GM23338 (cell line): ENCODE data around the gene SEMG2.

Source experiments
- CREB1 ChIP-seq: fragments of 250-450 bp; sonication (Bioruptor Pico); IDR thresholded peaks from 2 replicates; pipeline ENCODE4 v1.5.0; 2020; ENCODE audit warnings: low read depth, mild to moderate bottlenecking, moderate library complexity
- EZH2 ChIP-seq: fragments of 200-600 bp; sonication (generic); IDR thresholded peaks from one replicate; pipeline ENCODE4 v1.8.0; 2017; ENCODE audit warnings: antibody characterized with exemption, mild to moderate bottlenecking, low read depth; ENCODE audit not compliant: unreplicated experiment
- EZH2phosphoT487 ChIP-seq: fragments of 200-600 bp; sonication (generic); IDR thresholded peaks from one replicate; pipeline ENCODE4 v1.8.1; 2018; ENCODE audit warnings: antibody characterized with exemption; ENCODE audit not compliant: unreplicated experiment
- JUNB ChIP-seq: IDR thresholded peaks from one replicate; pipeline ENCODE4 v1.6.1; 2016; ENCODE audit warnings: antibody characterized with exemption; ENCODE audit not compliant: unreplicated experiment
- NANOG ChIP-seq: IDR thresholded peaks from 2 replicates; pipeline ENCODE4 v1.6.1; 2016; ENCODE audit warnings: antibody characterized with exemption, borderline replicate concordance
- POLR2AphosphoS5 ChIP-seq: IDR thresholded peaks from 2 replicates; pipeline ENCODE4 v1.6.1; 2016; ENCODE audit warnings: antibody characterized with exemption, low read depth
- STAT1 ChIP-seq: IDR thresholded peaks from one replicate; pipeline ENCODE4 v1.6.1; 2016; ENCODE audit warnings: antibody characterized with exemption; ENCODE audit not compliant: unreplicated experiment
- ZNF114 ChIP-seq: fragments of 250-450 bp; sonication (Bioruptor Pico); IDR thresholded peaks from 2 replicates; pipeline ENCODE4 v1.5.0; 2020; ENCODE audit warnings: mild to moderate bottlenecking, moderate library complexity
- ZNF331 ChIP-seq: fragments of 250-450 bp; sonication (Bioruptor Pico); IDR thresholded peaks from 2 replicates; pipeline ENCODE4 v1.5.0; 2020; ENCODE audit warnings: low read depth, mild to moderate bottlenecking, moderate library complexity
- TF ChIP-seq, protein P1 (sequence below), 2 experiments: fragments of 200-600 bp in 1 of 2; sonication (generic) in 1 of 2; conservative IDR thresholded peaks; 2 replicates each; pipeline versions ENCODE4 v1.5.1 to v1.6.1; 2016 to 2017; ENCODE audit warnings: antibody characterized with exemption in 2 of 2, low read depth in 2 of 2, mild to moderate bottlenecking in 2 of 2, moderate library complexity in 1 of 2
- TF ChIP-seq, protein P2 (sequence below): IDR thresholded peaks from one replicate; pipeline ENCODE4 v1.6.1; 2018; ENCODE audit warnings: antibody characterized with exemption; ENCODE audit not compliant: unreplicated experiment
- TF ChIP-seq, protein P3 (sequence below): IDR thresholded peaks from 2 replicates; pipeline ENCODE4 v1.6.1; 2016; ENCODE audit warnings: antibody characterized with exemption

DNA sequence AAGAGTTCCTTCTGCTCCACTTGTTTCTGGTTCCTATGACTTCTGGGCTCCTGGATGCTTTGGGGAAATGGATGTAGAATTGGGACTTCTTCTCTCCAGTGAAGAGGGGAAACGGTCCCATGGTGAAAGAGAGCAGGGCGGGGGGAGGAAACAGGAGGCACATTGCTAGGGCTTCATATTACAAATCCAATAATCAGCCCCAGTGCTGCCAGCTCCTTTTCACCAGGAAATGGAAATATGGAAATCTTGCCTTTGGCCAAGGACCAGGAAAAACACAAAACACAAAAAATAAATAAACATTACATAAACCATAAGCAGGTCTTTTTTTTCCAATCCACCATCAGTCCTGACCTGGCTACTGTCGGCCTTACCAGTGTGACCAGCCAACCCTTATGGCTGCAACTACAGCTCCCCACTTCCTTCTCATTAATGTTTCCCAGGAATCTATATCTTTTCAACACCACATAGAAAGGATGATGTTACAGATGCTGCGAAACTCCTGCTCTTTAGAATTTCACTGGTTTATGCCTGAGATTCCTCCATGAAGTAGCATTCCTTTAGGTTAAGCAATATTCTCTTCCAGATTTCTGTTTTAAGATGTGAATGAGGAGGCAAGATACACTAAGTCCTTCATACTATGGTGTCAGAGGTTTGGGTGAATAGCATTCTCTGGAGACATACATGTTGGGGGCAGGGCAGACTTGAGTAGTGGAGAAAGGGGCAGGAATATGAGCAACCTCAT, 44.5 kb upstream of the SEMG2 start:
- TF ChIP-seq, protein P1, sequence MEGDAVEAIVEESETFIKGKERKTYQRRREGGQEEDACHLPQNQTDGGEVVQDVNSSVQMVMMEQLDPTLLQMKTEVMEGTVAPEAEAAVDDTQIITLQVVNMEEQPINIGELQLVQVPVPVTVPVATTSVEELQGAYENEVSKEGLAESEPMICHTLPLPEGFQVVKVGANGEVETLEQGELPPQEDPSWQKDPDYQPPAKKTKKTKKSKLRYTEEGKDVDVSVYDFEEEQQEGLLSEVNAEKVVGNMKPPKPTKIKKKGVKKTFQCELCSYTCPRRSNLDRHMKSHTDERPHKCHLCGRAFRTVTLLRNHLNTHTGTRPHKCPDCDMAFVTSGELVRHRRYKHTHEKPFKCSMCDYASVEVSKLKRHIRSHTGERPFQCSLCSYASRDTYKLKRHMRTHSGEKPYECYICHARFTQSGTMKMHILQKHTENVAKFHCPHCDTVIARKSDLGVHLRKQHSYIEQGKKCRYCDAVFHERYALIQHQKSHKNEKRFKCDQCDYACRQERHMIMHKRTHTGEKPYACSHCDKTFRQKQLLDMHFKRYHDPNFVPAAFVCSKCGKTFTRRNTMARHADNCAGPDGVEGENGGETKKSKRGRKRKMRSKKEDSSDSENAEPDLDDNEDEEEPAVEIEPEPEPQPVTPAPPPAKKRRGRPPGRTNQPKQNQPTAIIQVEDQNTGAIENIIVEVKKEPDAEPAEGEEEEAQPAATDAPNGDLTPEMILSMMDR (conservative IDR thresholded peaks at IDR 0.05; ENCODE audit: low read depth in 2 of 2) = no peak
- TF ChIP-seq, protein P2, sequence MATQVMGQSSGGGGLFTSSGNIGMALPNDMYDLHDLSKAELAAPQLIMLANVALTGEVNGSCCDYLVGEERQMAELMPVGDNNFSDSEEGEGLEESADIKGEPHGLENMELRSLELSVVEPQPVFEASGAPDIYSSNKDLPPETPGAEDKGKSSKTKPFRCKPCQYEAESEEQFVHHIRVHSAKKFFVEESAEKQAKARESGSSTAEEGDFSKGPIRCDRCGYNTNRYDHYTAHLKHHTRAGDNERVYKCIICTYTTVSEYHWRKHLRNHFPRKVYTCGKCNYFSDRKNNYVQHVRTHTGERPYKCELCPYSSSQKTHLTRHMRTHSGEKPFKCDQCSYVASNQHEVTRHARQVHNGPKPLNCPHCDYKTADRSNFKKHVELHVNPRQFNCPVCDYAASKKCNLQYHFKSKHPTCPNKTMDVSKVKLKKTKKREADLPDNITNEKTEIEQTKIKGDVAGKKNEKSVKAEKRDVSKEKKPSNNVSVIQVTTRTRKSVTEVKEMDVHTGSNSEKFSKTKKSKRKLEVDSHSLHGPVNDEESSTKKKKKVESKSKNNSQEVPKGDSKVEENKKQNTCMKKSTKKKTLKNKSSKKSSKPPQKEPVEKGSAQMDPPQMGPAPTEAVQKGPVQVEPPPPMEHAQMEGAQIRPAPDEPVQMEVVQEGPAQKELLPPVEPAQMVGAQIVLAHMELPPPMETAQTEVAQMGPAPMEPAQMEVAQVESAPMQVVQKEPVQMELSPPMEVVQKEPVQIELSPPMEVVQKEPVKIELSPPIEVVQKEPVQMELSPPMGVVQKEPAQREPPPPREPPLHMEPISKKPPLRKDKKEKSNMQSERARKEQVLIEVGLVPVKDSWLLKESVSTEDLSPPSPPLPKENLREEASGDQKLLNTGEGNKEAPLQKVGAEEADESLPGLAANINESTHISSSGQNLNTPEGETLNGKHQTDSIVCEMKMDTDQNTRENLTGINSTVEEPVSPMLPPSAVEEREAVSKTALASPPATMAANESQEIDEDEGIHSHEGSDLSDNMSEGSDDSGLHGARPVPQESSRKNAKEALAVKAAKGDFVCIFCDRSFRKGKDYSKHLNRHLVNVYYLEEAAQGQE = no peak
- TF ChIP-seq CREB1 (CRISPR knock-in tag) (no peak), POLR2AphosphoS5 (no peak), EZH2phosphoT487 (no peak), EZH2 (no peak), ZNF114 (CRISPR knock-in tag) (no peak), NANOG (no peak), ZNF331 (CRISPR knock-in tag) (no peak), JUNB (no peak), STAT1 (no peak)
- TF ChIP-seq, protein P3, sequence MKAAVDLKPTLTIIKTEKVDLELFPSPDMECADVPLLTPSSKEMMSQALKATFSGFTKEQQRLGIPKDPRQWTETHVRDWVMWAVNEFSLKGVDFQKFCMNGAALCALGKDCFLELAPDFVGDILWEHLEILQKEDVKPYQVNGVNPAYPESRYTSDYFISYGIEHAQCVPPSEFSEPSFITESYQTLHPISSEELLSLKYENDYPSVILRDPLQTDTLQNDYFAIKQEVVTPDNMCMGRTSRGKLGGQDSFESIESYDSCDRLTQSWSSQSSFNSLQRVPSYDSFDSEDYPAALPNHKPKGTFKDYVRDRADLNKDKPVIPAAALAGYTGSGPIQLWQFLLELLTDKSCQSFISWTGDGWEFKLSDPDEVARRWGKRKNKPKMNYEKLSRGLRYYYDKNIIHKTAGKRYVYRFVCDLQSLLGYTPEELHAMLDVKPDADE = no peak
